HG03108 (cell line): ENCODE results near the gene VIPR2.
"Not testable (repeated sequence)": the region's sequence is repeated elsewhere in the genome, so short reads cannot be mapped to it uniquely, and the experiment has no call there.

Source experiments
- ATAC-seq: cut with Tn5 transposase; IDR thresholded peaks from one replicate; pipeline ENCODE4 v1.9.1; 2021; ENCODE audit warnings: moderate library complexity; ENCODE audit not compliant: unreplicated experiment

The VIPR2 gene

GRCh38 chr7:159013825-159014289, 130.8 kb downstream of the VIPR2 start:
- ATAC-seq: no peak

GRCh38 chr7:159013181-159013690, 131.4 kb downstream of the VIPR2 start:
- ATAC-seq: no peak

- ATAC-seq: no peak
These were observed 132.2 kb downstream of the VIPR2 start for GRCh38 chr7:159012353-159013069.

GRCh38 chr7:159011722-159012022, 133.0 kb downstream of the VIPR2 start:
- ATAC-seq: no peak

- ATAC-seq: no peak
These were observed 133.5 kb downstream of the VIPR2 start for GRCh38 chr7:159010937-159011721.

GRCh38 chr7:159010411-159010810, 134.3 kb downstream of the VIPR2 start:
- ATAC-seq: no peak

GRCh38 chr7:159009951-159010350, 134.7 kb downstream of the VIPR2 start:
- ATAC-seq: no peak

GRCh38 chr7:159008417-159008816, 136.2 kb downstream of the VIPR2 start:
- no peak for ATAC-seq

GRCh38 chr7:159007996-159008389, 136.7 kb downstream of the VIPR2 start:
- ATAC-seq: no peak

GRCh38 chr7:159007364-159007995, 137.2 kb downstream of the VIPR2 start:
- no peak for ATAC-seq

- no peak for ATAC-seq
These were observed 138.0 kb downstream of the VIPR2 start for GRCh38 chr7:159006610-159007130.

- not testable (repeated sequence) for ATAC-seq
These were observed 138.6 kb downstream of the VIPR2 start for GRCh38 chr7:159006022-159006609.

- ATAC-seq: no peak
These were observed 139.0 kb downstream of the VIPR2 start for GRCh38 chr7:159005618-159006017.

- no peak for ATAC-seq
These were observed 140.3 kb downstream of the VIPR2 start for GRCh38 chr7:159004411-159004810.

GRCh38 chr7:159001811-159002210, 142.9 kb downstream of the VIPR2 start:
- no peak for ATAC-seq

GRCh38 chr7:159000859-159001435, 143.7 kb downstream of the VIPR2 start:
- ATAC-seq: no peak

- ATAC-seq: no peak
These were observed 144.6 kb downstream of the VIPR2 start for GRCh38 chr7:159000070-159000469.

GRCh38 chr7:158999496-158999895, 145.2 kb downstream of the VIPR2 start:
- no peak for ATAC-seq

- ATAC-seq: not testable (repeated sequence)
These were observed 146.4 kb downstream of the VIPR2 start for GRCh38 chr7:158998261-158998660.

- ATAC-seq: no peak
These were observed 147.2 kb downstream of the VIPR2 start for GRCh38 chr7:158997471-158997870.

GRCh38 chr7:158997110-158997453, 147.6 kb downstream of the VIPR2 start:
- ATAC-seq: no peak
